ENCODE results near the gene LPP. TPM values are rescaled to one million over a fixed set of nuclear protein-coding genes. Genes with fewer than 3 reads are reported as not detected.

LPP gene
- total RNA-seq, 1 experiment from 2014 or later = 264 TPM

DNA sequence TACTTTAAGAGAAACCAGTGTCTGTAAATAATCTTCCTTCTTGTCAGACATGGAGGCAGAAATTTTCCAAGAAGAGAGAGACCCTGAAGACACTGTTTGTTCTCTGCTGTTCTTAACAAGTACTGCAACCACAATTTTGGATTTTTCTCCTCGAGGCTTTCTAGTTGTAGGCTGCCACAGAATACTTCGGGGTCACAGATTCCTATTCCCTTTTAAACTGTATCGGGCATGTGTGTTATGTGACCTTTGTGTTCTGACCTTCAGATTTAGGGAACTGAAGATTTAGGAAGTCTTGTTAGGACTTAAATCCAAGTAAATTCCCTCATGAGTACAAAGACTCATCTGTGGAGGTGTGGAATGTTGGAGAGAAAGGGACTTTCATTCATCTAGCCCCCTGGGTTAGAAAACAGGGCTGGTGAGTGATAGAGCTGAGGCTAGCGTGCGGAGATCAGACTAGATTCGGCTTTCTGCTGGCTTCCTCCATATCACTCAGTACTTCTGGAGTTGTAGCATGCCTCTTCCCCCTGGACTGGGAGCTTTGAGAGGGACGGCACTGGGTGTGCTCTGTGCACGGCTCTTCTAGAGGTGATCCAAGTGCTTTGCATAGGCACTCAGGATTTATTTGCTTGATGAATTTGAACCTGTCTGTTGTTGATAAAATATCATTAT lies 237.0 kb downstream of the LPP start:
- Mint-ChIP-seq H3K27me3 (ENCODE audit: unreplicated experiment) (no peaks in the 10 kb centered on the region), H3K4me3 (ENCODE audit: low read depth, unreplicated experiment) (no peak overlapping the region), H3K9me3 (ENCODE audit: low read depth, unreplicated experiment) (no peaks in the 10 kb centered on the region), H3K4me1 (ENCODE audit: low read depth, unreplicated experiment) (peaks cover 23% of the 10 kb centered on the region), H3K36me3 (ENCODE audit: insufficient read depth, unreplicated experiment) (no peaks in the 10 kb centered on the region), H3K27ac (ENCODE audit: unreplicated experiment) (no peak overlapping the region)
- intact Hi-C loops (cut with micrococcal nuclease; ENCODE audit: unreplicated experiment) = no loop called here
- no peak for DNase-seq
- no peak for TF ChIP-seq CTCF (IDR thresholded peaks at IDR 0.05; ENCODE audit: unreplicated experiment)
- BruUV-seq (replicated peaks) = no TSS peak
- CTCF ChIA-PET = no interaction called here

DNA sequence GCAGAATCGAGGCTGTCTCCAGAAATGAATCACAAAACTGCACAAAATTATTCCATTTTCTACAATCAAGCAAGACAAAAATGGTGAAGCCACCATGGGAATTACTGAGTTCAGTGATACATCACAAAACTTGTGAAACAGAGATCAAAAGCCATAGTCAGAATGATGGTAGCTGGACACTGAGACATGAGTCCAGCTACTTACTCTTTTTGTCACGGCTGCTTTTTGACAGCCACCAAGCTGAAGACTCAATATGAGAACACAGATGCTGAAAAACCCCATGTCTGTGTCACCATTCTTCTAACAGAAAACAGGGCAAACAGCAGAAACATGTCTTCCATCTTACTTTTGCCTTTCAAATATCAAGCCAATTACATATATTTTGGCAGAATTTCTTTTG lies 237.6 kb downstream of the LPP start:
- Mint-ChIP-seq H3K9me3 (ENCODE audit: low read depth, unreplicated experiment) (no peaks in the 10 kb centered on the region), H3K4me3 (ENCODE audit: low read depth, unreplicated experiment) (no peak overlapping the region), H3K27me3 (ENCODE audit: unreplicated experiment) (no peaks in the 10 kb centered on the region), H3K27ac (ENCODE audit: unreplicated experiment) (no peak overlapping the region), H3K36me3 (ENCODE audit: insufficient read depth, unreplicated experiment) (no peaks in the 10 kb centered on the region), H3K4me1 (ENCODE audit: low read depth, unreplicated experiment) (peaks cover 16% of the 10 kb centered on the region)
- no TSS peak for BruUV-seq (replicated peaks)
- CTCF ChIA-PET = no interaction called here
- TF ChIP-seq CTCF (IDR thresholded peaks at IDR 0.05; ENCODE audit: unreplicated experiment) = no peak
- intact Hi-C loops (cut with micrococcal nuclease; ENCODE audit: unreplicated experiment) = no loop called here
- no peak for DNase-seq

DNA sequence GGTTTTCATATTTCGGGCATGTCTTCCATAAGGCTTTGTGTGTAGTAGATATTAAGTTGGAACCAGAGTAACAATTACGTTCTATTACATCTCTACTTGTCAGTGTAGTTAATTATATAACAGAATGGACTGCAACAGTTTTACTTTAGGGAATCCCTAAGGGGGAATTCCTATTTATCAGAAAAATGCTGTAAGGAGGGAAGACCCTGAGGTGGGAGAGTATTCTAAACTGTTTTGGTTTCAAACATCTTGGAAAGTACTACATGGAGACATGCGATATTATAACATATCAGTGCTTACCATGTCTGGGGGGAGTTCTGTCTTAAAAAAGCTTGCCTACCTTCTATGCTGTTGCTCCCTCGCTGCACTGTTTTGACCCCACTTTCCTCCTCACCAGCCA lies 238.1 kb downstream of the LPP start:
- TF ChIP-seq CTCF (IDR thresholded peaks at IDR 0.05; ENCODE audit: unreplicated experiment) = no peak
- no peak overlapping the region for H3K4me3 Mint-ChIP-seq (ENCODE audit: low read depth, unreplicated experiment)
- intact Hi-C loops (cut with micrococcal nuclease; ENCODE audit: unreplicated experiment) = no loop called here
- no TSS peak for BruUV-seq (replicated peaks)
- H3K27ac Mint-ChIP-seq (ENCODE audit: unreplicated experiment) = no peak overlapping the region
- CTCF ChIA-PET = no interaction called here
- peaks cover 16% of the 10 kb centered on the region for H3K4me1 Mint-ChIP-seq (ENCODE audit: low read depth, unreplicated experiment)
- no peaks in the 10 kb centered on the region for H3K27me3 Mint-ChIP-seq (ENCODE audit: unreplicated experiment)
- no peaks in the 10 kb centered on the region for H3K9me3 Mint-ChIP-seq (ENCODE audit: low read depth, unreplicated experiment)
- no peaks in the 10 kb centered on the region for H3K36me3 Mint-ChIP-seq (ENCODE audit: insufficient read depth, unreplicated experiment)
- no peak for DNase-seq

DNA sequence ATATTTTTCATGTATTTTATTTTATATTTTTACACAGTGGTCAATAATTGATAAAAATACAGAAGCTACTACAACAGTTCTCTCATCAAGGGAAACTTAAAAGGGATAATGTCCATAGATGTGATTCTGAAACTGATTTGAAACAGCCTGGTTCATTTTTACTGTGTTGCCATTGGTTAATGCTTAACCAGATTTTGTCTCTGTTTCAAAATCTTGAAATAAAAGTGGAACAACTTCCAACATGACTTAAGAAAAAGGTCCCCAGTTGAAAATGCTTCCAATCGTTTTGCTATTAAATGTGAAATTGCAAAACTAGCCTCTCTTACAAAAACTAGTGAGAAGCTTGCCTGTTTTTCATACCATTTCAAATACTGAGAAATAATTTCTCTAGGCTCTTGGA lies 240.7 kb downstream of the LPP start:
- DNase-seq = no peak
- H3K27me3 Mint-ChIP-seq (ENCODE audit: unreplicated experiment) = no peaks in the 10 kb centered on the region
- TF ChIP-seq CTCF (IDR thresholded peaks at IDR 0.05; ENCODE audit: unreplicated experiment) = no peak
- no peak overlapping the region for H3K27ac Mint-ChIP-seq (ENCODE audit: unreplicated experiment)
- intact Hi-C loops (cut with micrococcal nuclease; ENCODE audit: unreplicated experiment) = no loop called here
- peaks cover 16% of the 10 kb centered on the region for H3K4me1 Mint-ChIP-seq (ENCODE audit: low read depth, unreplicated experiment)
- no peaks in the 10 kb centered on the region for H3K9me3 Mint-ChIP-seq (ENCODE audit: low read depth, unreplicated experiment)
- no peak overlapping the region for H3K4me3 Mint-ChIP-seq (ENCODE audit: low read depth, unreplicated experiment)
- CTCF ChIA-PET = interaction anchor here (0.6 to 1.2 kb wide), 2 partner anchors 286 to 546 kb away, joined by 3 to 4 read pairs; no protein-coding TSS in a partner anchor
- BruUV-seq (replicated peaks) = no TSS peak
- no peaks in the 10 kb centered on the region for H3K36me3 Mint-ChIP-seq (ENCODE audit: insufficient read depth, unreplicated experiment)
